ENCODE measurements around the gene SULT1C2.

DNA sequence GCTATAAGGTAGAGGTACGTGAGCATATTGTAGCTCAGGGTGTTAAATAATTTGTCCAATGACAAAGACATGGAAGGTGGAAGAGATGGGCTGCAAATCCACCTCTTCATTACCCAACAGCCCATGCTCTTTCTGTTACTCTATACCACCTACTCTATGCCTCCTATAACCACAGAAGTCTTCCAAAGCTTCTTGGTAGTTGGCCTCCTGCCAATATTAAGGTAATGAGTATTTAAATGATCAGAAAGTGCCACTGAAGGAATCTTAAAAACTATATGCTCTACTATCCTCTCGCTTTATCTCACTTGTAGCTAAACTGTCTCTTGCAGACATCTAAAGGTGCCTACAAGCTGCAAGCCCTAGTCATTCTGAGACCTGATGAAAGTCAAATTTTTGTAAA lies 41.1 kb downstream of the SULT1C2 start:
- TF ChIP-seq, protein P1, sequence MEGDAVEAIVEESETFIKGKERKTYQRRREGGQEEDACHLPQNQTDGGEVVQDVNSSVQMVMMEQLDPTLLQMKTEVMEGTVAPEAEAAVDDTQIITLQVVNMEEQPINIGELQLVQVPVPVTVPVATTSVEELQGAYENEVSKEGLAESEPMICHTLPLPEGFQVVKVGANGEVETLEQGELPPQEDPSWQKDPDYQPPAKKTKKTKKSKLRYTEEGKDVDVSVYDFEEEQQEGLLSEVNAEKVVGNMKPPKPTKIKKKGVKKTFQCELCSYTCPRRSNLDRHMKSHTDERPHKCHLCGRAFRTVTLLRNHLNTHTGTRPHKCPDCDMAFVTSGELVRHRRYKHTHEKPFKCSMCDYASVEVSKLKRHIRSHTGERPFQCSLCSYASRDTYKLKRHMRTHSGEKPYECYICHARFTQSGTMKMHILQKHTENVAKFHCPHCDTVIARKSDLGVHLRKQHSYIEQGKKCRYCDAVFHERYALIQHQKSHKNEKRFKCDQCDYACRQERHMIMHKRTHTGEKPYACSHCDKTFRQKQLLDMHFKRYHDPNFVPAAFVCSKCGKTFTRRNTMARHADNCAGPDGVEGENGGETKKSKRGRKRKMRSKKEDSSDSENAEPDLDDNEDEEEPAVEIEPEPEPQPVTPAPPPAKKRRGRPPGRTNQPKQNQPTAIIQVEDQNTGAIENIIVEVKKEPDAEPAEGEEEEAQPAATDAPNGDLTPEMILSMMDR (IDR thresholded peaks at IDR 0.05; ENCODE audit: low read depth, low read length, poor library complexity, severe bottlenecking) = no peak
- no peak for TF ChIP-seq EZH2phosphoT487 (IDR thresholded peaks at IDR 0.05; ENCODE audit: borderline replicate concordance, low read length)
